Naive thymus-derived CD4-positive, alpha-beta T cell (primary cell): Measurements from ENCODE around the gene BPI. TPM values are rescaled to one million over a fixed set of nuclear protein-coding genes. Genes with fewer than 3 reads are reported as not detected.

Experiments used
- ATAC-seq: fragments of 150-1000 bp; cut with Tn5 transposase; 2 replicates; pipeline ENCODE4 v1.10.0; 2021; ENCODE audit warnings: mild to moderate bottlenecking, moderate library complexity
- CTCF ChIA-PET: fragments of 350-600 bp; sonication (Branson Sonifier 250); formaldehyde crosslinking; loops from one replicate; lab custom pipeline; 2021; ENCODE audit warnings: antibody characterized with exemption; lab: Charles Lee
- POLR2A ChIA-PET: fragments of 350-600 bp; sonication (Branson Sonifier 250); formaldehyde crosslinking; loops from one replicate; lab custom pipeline; 2021; ENCODE audit warnings: antibody characterized with exemption, inconsistent platforms; lab: Charles Lee
- DNase-seq, 9 donors: peaks; one replicate each; pipeline versions ENCODE4 v3.0.0 to v3.0.0-alpha.2; 2020 to 2022; ENCODE audit warnings: mixed read lengths in 1 of 9
- H3K27ac ChIP-seq: one replicate; pipeline ENCODE4 v1.7.0; 2013; ENCODE audit warnings: mild to moderate bottlenecking, low read depth, low read length, moderate library complexity
- H3K27me3 ChIP-seq, 2 donors: one replicate each; pipeline ENCODE4 v1.7.0; 2013; ENCODE audit warnings: low read length in 2 of 2, mild to moderate bottlenecking in 2 of 2, moderate library complexity in 2 of 2; ENCODE audit not compliant: control insufficient read depth in 2 of 2, insufficient read depth in 2 of 2
- H3K36me3 ChIP-seq, 3 experiments: 1 replicate in 2 of 3; 2 replicates in 1 of 3; pipeline ENCODE4 v1.7.0; 2013; ENCODE audit warnings: low read length in 3 of 3, mild to moderate bottlenecking in 3 of 3, moderate library complexity in 1 of 3; ENCODE audit not compliant: insufficient read depth in 3 of 3, control insufficient read depth in 2 of 3
- H3K4me1 ChIP-seq, 2 donors: one replicate each; pipeline ENCODE4 v1.7.0; 2013; ENCODE audit warnings: low read length in 2 of 2, mild to moderate bottlenecking in 2 of 2, moderate library complexity in 1 of 2; ENCODE audit not compliant: control insufficient read depth in 2 of 2, insufficient read depth in 2 of 2
- H3K4me3 ChIP-seq: 2 replicates; pipeline ENCODE4 v1.7.0; 2013; ENCODE audit warnings: mild to moderate bottlenecking, low read length
- H3K9me3 ChIP-seq, 3 experiments: 1 replicate in 2 of 3; 2 replicates in 1 of 3; pipeline ENCODE4 v1.7.0; 2013; ENCODE audit warnings: low read length in 3 of 3; ENCODE audit not compliant: control insufficient read depth in 2 of 3
- H3K27ac Mint-ChIP-seq, 9 donors: one replicate each; pipeline ENCODE4 v1.8.0; 2020 to 2022; ENCODE audit warnings: mixed read lengths in 9 of 9, mild to moderate bottlenecking in 8 of 9, moderate library complexity in 5 of 9, inconsistent platforms in 2 of 9
- H3K27me3 Mint-ChIP-seq, 5 donors: one replicate each; pipeline ENCODE4 v1.8.0; 2021 to 2022; ENCODE audit warnings: mixed read lengths in 5 of 5, mild to moderate bottlenecking in 1 of 5
- H3K36me3 Mint-ChIP-seq, 5 donors: one replicate each; pipeline ENCODE4 v1.8.0; 2020 to 2022; ENCODE audit warnings: mixed read lengths in 5 of 5, mild to moderate bottlenecking in 3 of 5, inconsistent platforms in 1 of 5
- H3K4me1 Mint-ChIP-seq, 7 donors: one replicate each; pipeline ENCODE4 v1.8.0; 2020 to 2022; ENCODE audit warnings: mixed read lengths in 7 of 7, mild to moderate bottlenecking in 3 of 7, inconsistent platforms in 1 of 7
- H3K4me3 Mint-ChIP-seq, 10 donors: one replicate each; pipeline ENCODE4 v1.8.0; 2020 to 2022; ENCODE audit warnings: mild to moderate bottlenecking in 10 of 10, mixed read lengths in 10 of 10, moderate library complexity in 6 of 10, inconsistent platforms in 2 of 10
- H3K9me3 Mint-ChIP-seq, 11 donors: one replicate each; pipeline ENCODE4 v1.8.0; 2020 to 2022; ENCODE audit warnings: mixed read lengths in 11 of 11, mild to moderate bottlenecking in 4 of 11, inconsistent platforms in 1 of 11, moderate library complexity in 1 of 11
- intact Hi-C, 2 donors: fragments of 100-400 bp; cut with micrococcal nuclease; formaldehyde crosslinking; loops; one replicate each; pipeline ENCODE4 v1.15.1; 2023
- polyA plus RNA-seq, 2 donors: library from polyadenylated mRNA; unstranded; fragments of 300-500 nt; fragmentation: Illumina TruSeq; gene quantifications; one replicate each; pipeline ENCODE4 v1.2.3, GENCODE V29; 2021
- total RNA-seq, 6 experiments: library from RNA in 5 of 6; stranded (reverse) in 5 of 6; gene quantifications; 1 replicate in 5 of 6; 2 replicates in 1 of 6; pipeline ENCODE4 v1.2.3 and lab custom pipeline; 2021 to 2026

The BPI gene
- total and polyA plus RNA-seq, 7 experiments from 2014 or later: 0.29 to 2.4 TPM; not detected in 5

- H3K9me3 Mint-ChIP-seq: peaks cover 0 to 2% (median 0%) of the 10 kb centered on the region in 11 donors
- Histone ChIP-seq H3K36me3 (no peaks in the 10 kb centered on the region), H3K4me3 (no peak overlapping the region), H3K27ac (no peak overlapping the region), H3K27me3 (peaks cover 0 to 4% of the 10 kb centered on the region in 2 donors), H3K9me3 (no peaks in the 10 kb centered on the region), H3K4me1 (no peaks in the 10 kb centered on the region)
- intact Hi-C loops: no loop called here
- no peak overlapping the region for H3K27ac Mint-ChIP-seq
- CTCF ChIA-PET: no interaction called here
- DNase-seq: peak in 1 of 9 donors; percentile 20
- POLR2A ChIA-PET: no interaction called here
- ATAC-seq: peak; percentile 58
- H3K36me3 Mint-ChIP-seq: peaks cover 0 to 5% (median 4%) of the 10 kb centered on the region in 5 donors
- H3K27me3 Mint-ChIP-seq: peaks cover 48 to 66% (median 60%) of the 10 kb centered on the region in 5 donors
- no peak overlapping the region for H3K4me3 Mint-ChIP-seq
- peaks cover 0 to 27% (median 17%) of the 10 kb centered on the region in 7 donors for H3K4me1 Mint-ChIP-seq
Observed at GRCh38 chr20:38304845-38305447, 990 bp downstream of the BPI start.

- no peak for ATAC-seq
- Histone ChIP-seq H3K27me3 (peaks cover 0 to 4% of the 10 kb centered on the region in 2 donors), H3K36me3 (no peaks in the 10 kb centered on the region), H3K4me3 (no peak overlapping the region), H3K27ac (no peak overlapping the region), H3K9me3 (no peaks in the 10 kb centered on the region), H3K4me1 (no peaks in the 10 kb centered on the region)
- peaks cover 0 to 5% (median 4%) of the 10 kb centered on the region in 5 donors for H3K36me3 Mint-ChIP-seq
- no peak overlapping the region for H3K4me3 Mint-ChIP-seq
- H3K4me1 Mint-ChIP-seq: peaks cover 0 to 27% (median 17%) of the 10 kb centered on the region in 7 donors
- no peak overlapping the region for H3K27ac Mint-ChIP-seq
- peaks cover 0 to 2% (median 0%) of the 10 kb centered on the region in 11 donors for H3K9me3 Mint-ChIP-seq
- peaks cover 46 to 68% (median 59%) of the 10 kb centered on the region in 5 donors for H3K27me3 Mint-ChIP-seq
- POLR2A ChIA-PET: no interaction called here
- no peak for DNase-seq
- CTCF ChIA-PET: no interaction called here
- intact Hi-C loops: no loop called here
Observed at GRCh38 chr20:38305541-38305940, 1.6 kb downstream of the BPI start.

- no peak overlapping the region for H3K27ac ChIP-seq
- Mint-ChIP-seq H3K27ac (no peak overlapping the region), H3K4me1 (peaks cover 0 to 27% (median 17%) of the 10 kb centered on the region in 7 donors), H3K4me3 (no peak overlapping the region), H3K27me3 (peaks cover 43 to 68% (median 59%) of the 10 kb centered on the region in 5 donors), H3K36me3 (peaks cover 0 to 5% (median 4%) of the 10 kb centered on the region in 5 donors), H3K9me3 (peaks cover 0 to 6% (median 0%) of the 10 kb centered on the region in 11 donors)
- ATAC-seq: no peak
- CTCF ChIA-PET: no interaction called here
- DNase-seq: no peak
- intact Hi-C loops: no loop called here
- H3K4me3 ChIP-seq: no peak overlapping the region
- POLR2A ChIA-PET: no interaction called here
- peaks cover 0 to 4% of the 10 kb centered on the region in 2 donors for H3K27me3 ChIP-seq
- H3K4me1 ChIP-seq: no peaks in the 10 kb centered on the region
- no peaks in the 10 kb centered on the region for H3K9me3 ChIP-seq
- no peaks in the 10 kb centered on the region for H3K36me3 ChIP-seq
Observed at GRCh38 chr20:38306379-38306778, 2.4 kb downstream of the BPI start.

GRCh38 chr20:38307371-38308046, 3.6 kb downstream of the BPI start:
- peaks cover 0 to 27% (median 17%) of the 10 kb centered on the region in 7 donors for H3K4me1 Mint-ChIP-seq
- H3K4me1 ChIP-seq: no peaks in the 10 kb centered on the region
- H3K36me3 Mint-ChIP-seq: peaks cover 0 to 5% (median 4%) of the 10 kb centered on the region in 5 donors
- H3K27me3 ChIP-seq: peaks cover 0 to 4% of the 10 kb centered on the region in 2 donors
- DNase-seq (no peak), ATAC-seq (peak; percentile 43)
- no peak overlapping the region for H3K4me3 Mint-ChIP-seq
- CTCF ChIA-PET: no interaction called here
- intact Hi-C loops: no loop called here
- H3K9me3 ChIP-seq: no peaks in the 10 kb centered on the region
- H3K36me3 ChIP-seq: no peaks in the 10 kb centered on the region
- H3K27ac ChIP-seq: no peak overlapping the region
- POLR2A ChIA-PET: no interaction called here
- peaks cover 36 to 67% (median 58%) of the 10 kb centered on the region in 5 donors for H3K27me3 Mint-ChIP-seq
- peaks cover 0 to 6% (median 0%) of the 10 kb centered on the region in 11 donors for H3K9me3 Mint-ChIP-seq
- H3K4me3 ChIP-seq: no peak overlapping the region
- peak overlapping the region in 1 of 9 donors; percentile 27 for H3K27ac Mint-ChIP-seq

- DNase-seq (no peak), ATAC-seq (no peak)
- H3K27ac ChIP-seq: no peak overlapping the region
- H3K27ac Mint-ChIP-seq: no peak overlapping the region
- no peaks in the 10 kb centered on the region for H3K9me3 ChIP-seq
- H3K27me3 Mint-ChIP-seq: peaks cover 31 to 62% (median 55%) of the 10 kb centered on the region in 5 donors
- H3K4me3 ChIP-seq: no peak overlapping the region
- peaks cover 0 to 4% of the 10 kb centered on the region in 2 donors for H3K27me3 ChIP-seq
- peaks cover 0 to 27% (median 17%) of the 10 kb centered on the region in 7 donors for H3K4me1 Mint-ChIP-seq
- H3K36me3 Mint-ChIP-seq: peaks cover 0 to 5% (median 4%) of the 10 kb centered on the region in 5 donors
- ChIA-PET POLR2A (no interaction called here), CTCF (no interaction called here)
- H3K36me3 ChIP-seq: no peaks in the 10 kb centered on the region
- H3K4me1 ChIP-seq: no peaks in the 10 kb centered on the region
- H3K9me3 Mint-ChIP-seq: peaks cover 0 to 6% (median 0%) of the 10 kb centered on the region in 11 donors
- intact Hi-C loops: no loop called here
- no peak overlapping the region for H3K4me3 Mint-ChIP-seq
Observed at GRCh38 chr20:38308047-38308438, 4.1 kb downstream of the BPI start.

- H3K9me3 Mint-ChIP-seq: peaks cover 0 to 6% (median 0%) of the 10 kb centered on the region in 11 donors
- intact Hi-C loops: no loop called here
- Histone ChIP-seq H3K9me3 (no peaks in the 10 kb centered on the region), H3K4me3 (no peak overlapping the region), H3K27me3 (peaks cover 0 to 4% of the 10 kb centered on the region in 2 donors), H3K27ac (no peak overlapping the region), H3K36me3 (no peaks in the 10 kb centered on the region), H3K4me1 (no peaks in the 10 kb centered on the region)
- no peak overlapping the region for H3K27ac Mint-ChIP-seq
- H3K36me3 Mint-ChIP-seq: peaks cover 0 to 5% (median 4%) of the 10 kb centered on the region in 5 donors
- CTCF ChIA-PET: no interaction called here
- POLR2A ChIA-PET: no interaction called here
- H3K4me1 Mint-ChIP-seq: peaks cover 0 to 25% (median 13%) of the 10 kb centered on the region in 7 donors
- DNase-seq: no peak
- no peak for ATAC-seq
- peaks cover 27 to 58% (median 51%) of the 10 kb centered on the region in 5 donors for H3K27me3 Mint-ChIP-seq
- H3K4me3 Mint-ChIP-seq: no peak overlapping the region
Observed at GRCh38 chr20:38308447-38308846, 4.5 kb downstream of the BPI start.
